Measurements from ENCODE around the gene PHACTR1. TPM values are rescaled to one million over a fixed set of nuclear protein-coding genes. Genes with fewer than 3 reads are reported as not detected.

Gene PHACTR1
- total RNA-seq, 4 donors from 2014 or later, result 2.6 to 11.2 (median 4.9) TPM

DNA sequence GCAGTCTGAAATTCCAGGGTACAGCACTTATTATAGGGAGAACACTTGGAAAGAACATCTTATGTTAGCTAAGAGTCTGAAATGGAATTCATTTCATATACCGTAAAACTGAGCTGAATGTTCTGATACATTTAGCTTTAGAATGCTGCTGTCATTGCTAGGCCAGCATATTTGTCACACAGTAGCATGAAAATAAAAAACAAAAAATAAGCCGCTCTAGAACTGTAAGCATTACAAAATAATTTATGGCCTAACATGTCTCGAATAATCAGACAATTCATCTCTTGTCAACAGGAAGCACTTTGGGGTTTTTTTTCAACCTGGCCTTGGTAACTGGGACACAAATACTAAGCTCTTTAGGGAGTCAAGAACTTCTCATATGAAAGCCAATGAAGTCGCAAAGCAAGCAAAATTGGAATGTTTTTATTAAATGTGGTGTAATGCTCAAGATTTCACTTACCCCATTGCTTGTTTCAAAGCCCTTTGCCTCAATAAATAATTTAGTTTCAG lies 115.7 kb downstream of the PHACTR1 start:
- TF ChIP-seq, protein P1, sequence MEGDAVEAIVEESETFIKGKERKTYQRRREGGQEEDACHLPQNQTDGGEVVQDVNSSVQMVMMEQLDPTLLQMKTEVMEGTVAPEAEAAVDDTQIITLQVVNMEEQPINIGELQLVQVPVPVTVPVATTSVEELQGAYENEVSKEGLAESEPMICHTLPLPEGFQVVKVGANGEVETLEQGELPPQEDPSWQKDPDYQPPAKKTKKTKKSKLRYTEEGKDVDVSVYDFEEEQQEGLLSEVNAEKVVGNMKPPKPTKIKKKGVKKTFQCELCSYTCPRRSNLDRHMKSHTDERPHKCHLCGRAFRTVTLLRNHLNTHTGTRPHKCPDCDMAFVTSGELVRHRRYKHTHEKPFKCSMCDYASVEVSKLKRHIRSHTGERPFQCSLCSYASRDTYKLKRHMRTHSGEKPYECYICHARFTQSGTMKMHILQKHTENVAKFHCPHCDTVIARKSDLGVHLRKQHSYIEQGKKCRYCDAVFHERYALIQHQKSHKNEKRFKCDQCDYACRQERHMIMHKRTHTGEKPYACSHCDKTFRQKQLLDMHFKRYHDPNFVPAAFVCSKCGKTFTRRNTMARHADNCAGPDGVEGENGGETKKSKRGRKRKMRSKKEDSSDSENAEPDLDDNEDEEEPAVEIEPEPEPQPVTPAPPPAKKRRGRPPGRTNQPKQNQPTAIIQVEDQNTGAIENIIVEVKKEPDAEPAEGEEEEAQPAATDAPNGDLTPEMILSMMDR (IDR thresholded peaks at IDR 0.05; ENCODE audit: low read depth), result no peak

DNA sequence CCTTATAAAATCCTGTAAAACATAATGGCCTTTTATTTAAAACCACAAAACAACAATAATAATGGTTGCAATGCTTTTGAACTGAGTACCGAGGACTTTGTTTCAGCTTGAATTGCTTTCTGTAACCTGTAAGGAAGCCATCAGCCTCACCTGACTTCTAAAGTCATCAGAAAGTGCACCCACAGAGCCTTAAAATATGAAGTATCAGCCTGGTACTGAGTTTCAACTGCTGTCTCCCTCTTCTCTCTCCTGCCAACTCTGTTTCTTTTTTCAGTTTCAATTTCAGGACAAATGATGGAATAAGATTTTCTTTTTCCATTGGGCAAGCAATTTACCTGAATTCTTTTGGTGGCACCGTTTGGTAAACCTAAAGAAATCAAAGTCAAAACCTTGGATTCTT lies 119.4 kb downstream of the PHACTR1 start:
- TF ChIP-seq, protein P1 (IDR thresholded peaks at IDR 0.05; ENCODE audit: low read depth), result no peak

DNA sequence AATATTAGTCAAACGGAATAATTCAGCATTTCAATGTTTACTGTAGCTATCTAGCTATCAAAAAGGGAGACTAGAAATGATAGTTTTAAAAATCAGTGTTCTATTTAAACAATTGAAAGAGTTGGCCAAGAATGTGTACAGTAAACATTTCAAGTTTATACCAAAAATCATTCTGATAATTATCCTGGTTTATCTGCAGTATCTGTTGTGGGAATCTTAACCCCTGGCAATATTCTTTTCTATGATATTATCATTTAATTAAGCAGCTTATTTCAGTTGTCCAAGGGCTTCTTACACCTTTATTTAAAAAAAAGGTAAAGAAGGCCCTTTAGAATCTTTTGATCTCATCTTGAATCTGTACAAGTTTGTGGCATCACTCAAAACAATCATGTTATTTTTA lies 125.1 kb downstream of the PHACTR1 start:
- TF ChIP-seq, protein P1 (IDR thresholded peaks at IDR 0.05; ENCODE audit: low read depth), result no peak

DNA sequence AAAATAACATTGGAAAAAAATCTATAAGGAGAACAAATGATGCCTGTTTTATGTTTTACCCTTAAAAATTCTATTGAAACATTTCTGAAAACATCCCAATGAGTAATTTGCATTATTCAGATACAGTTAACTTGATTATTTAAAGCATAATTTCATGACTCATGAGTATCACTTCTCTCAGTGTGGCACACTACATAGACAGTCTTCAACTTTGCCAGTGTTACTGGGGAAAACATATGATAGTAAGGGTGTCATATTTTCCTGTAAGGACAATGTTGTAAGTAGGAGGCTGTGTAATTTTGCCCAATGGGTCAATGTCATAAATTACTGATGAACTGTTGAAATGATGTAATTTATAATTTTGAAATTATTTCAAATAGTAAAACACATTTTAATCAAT lies 125.5 kb downstream of the PHACTR1 start:
- TF ChIP-seq, protein P1 (IDR thresholded peaks at IDR 0.05; ENCODE audit: low read depth), result no peak

DNA sequence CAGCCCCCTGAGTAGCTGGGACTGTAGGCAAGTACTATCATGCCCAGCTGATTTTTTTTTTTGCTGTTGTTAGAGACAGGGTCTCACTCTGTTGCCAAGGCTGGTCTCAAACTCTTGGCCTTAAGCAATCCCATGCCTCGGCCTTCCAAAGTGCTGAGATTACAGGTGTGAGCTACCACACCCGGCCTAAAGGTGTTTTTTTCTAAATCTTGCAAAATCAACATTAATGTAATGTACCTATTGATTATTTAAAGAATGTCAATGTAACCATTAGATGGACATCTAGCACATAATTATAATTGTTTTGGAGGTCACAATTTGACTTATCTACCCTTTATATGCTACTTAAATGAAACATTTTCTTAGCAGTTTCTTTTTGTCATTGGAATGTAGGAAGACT lies 126.1 kb downstream of the PHACTR1 start:
- TF ChIP-seq, protein P1 (IDR thresholded peaks at IDR 0.05; ENCODE audit: low read depth), result no peak

DNA sequence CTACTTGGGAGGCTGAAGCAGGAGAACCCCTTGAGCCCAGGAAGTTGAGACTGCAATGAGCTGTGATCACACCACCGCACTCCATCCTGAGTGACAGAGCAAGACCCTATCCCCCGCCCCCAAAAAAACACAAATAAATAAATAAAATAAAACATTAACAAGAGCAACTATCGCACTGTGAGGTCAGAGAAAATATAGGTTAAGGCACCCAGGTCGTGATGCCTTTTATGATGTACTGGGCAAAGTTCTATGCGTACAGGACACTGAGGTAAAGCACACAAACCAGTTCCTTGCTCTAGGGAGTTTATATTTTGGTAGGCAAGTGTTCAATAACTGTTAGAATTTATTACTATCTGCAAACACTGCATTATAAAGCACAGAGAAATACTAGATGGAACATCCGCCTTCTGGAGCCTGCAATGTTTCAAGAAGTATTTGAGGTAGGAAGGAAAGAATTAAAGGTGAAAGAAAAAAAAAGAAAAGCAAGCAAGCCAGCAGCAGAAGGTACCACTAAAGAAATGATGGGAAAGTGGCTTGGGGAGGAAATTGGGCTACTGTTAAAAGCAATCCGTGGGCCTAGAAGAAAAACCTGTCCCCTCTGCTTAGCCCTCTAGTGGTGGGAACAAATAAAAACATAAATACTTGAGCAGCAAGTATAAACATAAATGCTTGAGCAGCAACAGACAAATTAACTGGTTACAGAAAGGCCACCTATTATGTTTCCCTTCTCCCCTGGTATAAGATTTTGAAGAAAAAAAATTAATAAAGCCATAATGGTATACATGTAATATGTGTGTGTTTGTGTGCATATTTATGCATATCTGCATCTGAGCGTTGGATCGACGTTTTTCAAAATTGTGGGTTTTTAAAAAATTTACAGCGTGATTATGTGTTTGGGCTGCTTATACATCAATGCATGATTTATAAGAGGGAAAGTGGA lies 128.0 kb downstream of the PHACTR1 start:
- TF ChIP-seq, protein P1 (IDR thresholded peaks at IDR 0.05; ENCODE audit: low read depth), result no peak

DNA sequence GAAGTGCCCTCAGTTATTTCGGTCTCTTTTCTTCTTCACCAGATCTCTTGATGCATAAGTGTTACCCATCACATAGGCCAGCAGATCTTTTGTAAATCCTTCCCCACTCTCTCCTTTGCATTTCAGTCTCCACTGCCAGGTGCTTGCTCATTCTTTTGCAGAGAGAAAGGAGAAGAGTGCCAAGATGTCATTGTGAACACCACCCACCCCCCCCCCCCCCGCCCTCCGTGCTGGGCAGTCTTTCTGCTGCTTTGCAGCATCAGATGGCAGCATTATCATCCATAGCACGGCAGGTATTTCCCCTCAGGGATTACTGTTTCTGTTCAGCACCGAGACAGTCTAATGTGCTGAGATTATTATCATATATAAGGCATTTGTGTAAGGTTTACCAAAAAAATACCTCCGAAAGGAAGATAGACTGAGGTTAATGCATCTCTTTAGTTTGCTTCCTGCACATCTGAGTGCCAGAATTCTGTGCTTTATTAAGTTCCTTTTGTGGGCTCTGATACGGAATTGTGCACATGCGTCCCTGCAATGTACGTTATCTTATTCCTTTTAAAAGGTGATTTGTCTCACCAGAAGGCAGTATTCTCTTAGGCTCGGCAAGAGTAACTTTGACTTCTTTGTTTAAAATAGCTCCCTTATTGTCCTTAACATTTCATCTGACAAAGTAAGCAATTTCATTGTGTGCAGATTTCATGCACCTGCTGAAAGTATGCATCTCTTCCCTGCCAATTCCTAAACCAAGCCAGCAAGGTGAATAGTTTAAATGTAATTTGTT lies 128.8 kb downstream of the PHACTR1 start:
- TF ChIP-seq, protein P1 (IDR thresholded peaks at IDR 0.05; ENCODE audit: low read depth), result no peak

Measured in subcutaneous adipose tissue (tissue), 4 donors.